Left ventricle myocardium inferior (tissue), 1 donor: ENCODE measurements around the gene BCL2. TPM values are rescaled to one million over a fixed set of nuclear protein-coding genes. Genes with fewer than 3 reads are reported as not detected.

Experiments used
- DNase-seq: peaks from one replicate; pipeline ENCODE4 v3.0.0-alpha.2; 2020
- H3K27ac ChIP-seq: fragments of 200-600 bp; replicated peaks from 2 replicates; pipeline ENCODE4 v1.8.0; 2021
- H3K27me3 ChIP-seq: fragments of 200-600 bp; 2 replicates; pipeline ENCODE4 v1.8.0; 2021; ENCODE audit warnings: low read depth
- H3K36me3 ChIP-seq: fragments of 200-600 bp; 2 replicates; pipeline ENCODE4 v1.8.0; 2021
- H3K4me1 ChIP-seq: fragments of 200-600 bp; 2 replicates; pipeline ENCODE4 v1.8.0; 2021
- H3K4me3 ChIP-seq: fragments of 200-600 bp; 2 replicates; pipeline ENCODE4 v1.8.0; 2021; ENCODE audit warnings: mild to moderate bottlenecking, moderate library complexity
- H3K9me3 ChIP-seq: fragments of 200-600 bp; replicated peaks from 2 replicates; pipeline ENCODE4 v1.8.0; 2021
- intact Hi-C: fragments of 100-400 bp; cut with micrococcal nuclease; formaldehyde crosslinking; loops from one replicate; pipeline ENCODE4 v1.11.0; 2022
- total RNA-seq: library from RNA; stranded (reverse); fragmentation: NEBNext Ultra II Directional; extraction: Animal tissue kit (Norgen Biotek cat#: 25700); gene quantifications from one replicate; pipeline ENCODE4 v1.2.1, GENCODE V29; 2021
- TF ChIP-seq, protein P1 (sequence below): fragments of 200-600 bp; IDR thresholded peaks from 2 replicates; pipeline ENCODE4 v1.8.0; 2021; ENCODE audit warnings: antibody characterized with exemption, mild to moderate bottlenecking, borderline replicate concordance
- donor health status: DM: no; HTN: yes; CAD: no; lungs with severe emphysema.

Gene BCL2
- total RNA-seq, 1 donor from 2014 or later, result 7.3 TPM

DNA sequence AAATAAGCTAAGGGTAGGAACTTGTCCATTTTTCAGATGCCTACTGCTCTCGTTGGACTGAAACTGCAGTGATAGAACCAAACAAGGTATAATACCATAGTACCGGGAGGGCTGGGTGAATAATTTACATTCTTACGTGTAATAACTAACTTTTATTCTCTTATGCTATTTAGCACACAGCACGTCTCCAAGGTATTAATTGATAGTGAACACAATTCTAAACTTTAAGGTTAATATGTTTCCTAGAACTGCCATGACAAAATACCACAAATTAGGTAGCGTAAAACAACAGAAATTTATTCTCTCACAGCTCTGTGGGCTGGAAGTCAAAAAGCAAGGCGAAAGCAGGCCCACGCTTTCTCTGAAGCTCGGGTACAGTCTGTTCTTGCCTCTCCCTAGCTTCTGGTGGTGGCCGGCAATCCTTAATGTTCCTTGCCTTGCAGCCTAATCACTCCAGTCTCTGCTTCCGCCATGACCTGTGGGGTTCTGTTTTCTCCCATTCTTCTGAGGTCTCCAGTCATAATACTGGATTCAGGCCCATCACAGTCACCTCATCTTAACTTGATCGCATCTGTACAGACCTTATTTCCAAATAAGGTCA, 5.6 kb upstream of the BCL2 start:
- H3K36me3 ChIP-seq, result peaks cover 2% of the 10 kb centered on the region
- no peak overlapping the region for H3K27ac ChIP-seq
- H3K4me1 ChIP-seq, result peaks cover 17% of the 10 kb centered on the region
- no peak for DNase-seq
- no peak overlapping the region for H3K4me3 ChIP-seq
- TF ChIP-seq, protein P1, sequence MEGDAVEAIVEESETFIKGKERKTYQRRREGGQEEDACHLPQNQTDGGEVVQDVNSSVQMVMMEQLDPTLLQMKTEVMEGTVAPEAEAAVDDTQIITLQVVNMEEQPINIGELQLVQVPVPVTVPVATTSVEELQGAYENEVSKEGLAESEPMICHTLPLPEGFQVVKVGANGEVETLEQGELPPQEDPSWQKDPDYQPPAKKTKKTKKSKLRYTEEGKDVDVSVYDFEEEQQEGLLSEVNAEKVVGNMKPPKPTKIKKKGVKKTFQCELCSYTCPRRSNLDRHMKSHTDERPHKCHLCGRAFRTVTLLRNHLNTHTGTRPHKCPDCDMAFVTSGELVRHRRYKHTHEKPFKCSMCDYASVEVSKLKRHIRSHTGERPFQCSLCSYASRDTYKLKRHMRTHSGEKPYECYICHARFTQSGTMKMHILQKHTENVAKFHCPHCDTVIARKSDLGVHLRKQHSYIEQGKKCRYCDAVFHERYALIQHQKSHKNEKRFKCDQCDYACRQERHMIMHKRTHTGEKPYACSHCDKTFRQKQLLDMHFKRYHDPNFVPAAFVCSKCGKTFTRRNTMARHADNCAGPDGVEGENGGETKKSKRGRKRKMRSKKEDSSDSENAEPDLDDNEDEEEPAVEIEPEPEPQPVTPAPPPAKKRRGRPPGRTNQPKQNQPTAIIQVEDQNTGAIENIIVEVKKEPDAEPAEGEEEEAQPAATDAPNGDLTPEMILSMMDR, result no peak
- no peaks in the 10 kb centered on the region for H3K27me3 ChIP-seq
- no peaks in the 10 kb centered on the region for H3K9me3 ChIP-seq
- intact Hi-C loops, result loop anchor here (10.0 kb wide), 1 partner anchor 310 kb away; no protein-coding TSS in a partner anchor

GRCh38 chr18:63322908-63323634, 3.5 kb upstream of the BCL2 start:
- Histone ChIP-seq H3K9me3 (no peaks in the 10 kb centered on the region), H3K27ac (peak overlapping the region; percentile 49), H3K4me1 (peaks cover 33% of the 10 kb centered on the region), H3K4me3 (no peak overlapping the region), H3K36me3 (no peaks in the 10 kb centered on the region), H3K27me3 (no peaks in the 10 kb centered on the region)
- DNase-seq, result no peak
- intact Hi-C loops, result loop anchor here (5.0 to 10.0 kb wide), 2 partner anchors 191 to 308 kb away; no protein-coding TSS in a partner anchor
- TF ChIP-seq, protein P1, result peak; percentile 87

DNA sequence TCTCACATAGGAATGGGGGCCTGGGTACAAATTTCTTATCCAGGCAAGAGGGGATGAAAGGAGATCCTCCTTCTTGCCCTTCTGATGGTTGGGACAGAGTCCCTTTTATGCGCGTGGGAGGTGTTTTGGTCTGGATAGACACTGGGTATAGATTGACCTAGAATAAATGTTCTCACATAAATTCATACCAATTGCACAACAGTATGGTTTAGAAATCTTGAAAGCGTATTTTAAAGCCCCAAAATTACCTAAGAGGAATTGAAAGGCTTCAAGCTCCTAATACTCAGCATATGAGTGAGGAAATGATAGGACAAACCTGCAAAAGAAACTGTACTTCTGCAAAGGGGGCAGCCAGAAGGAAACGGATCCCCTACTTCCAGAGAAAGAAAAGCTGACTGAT, 2.6 kb upstream of the BCL2 start:
- intact Hi-C loops, result loop anchor here (5.0 to 10.0 kb wide), 2 partner anchors 190 to 307 kb away; no protein-coding TSS in a partner anchor
- peak overlapping the region; percentile 49 for H3K27ac ChIP-seq
- H3K9me3 ChIP-seq, result no peaks in the 10 kb centered on the region
- H3K4me1 ChIP-seq, result peaks cover 42% of the 10 kb centered on the region
- H3K36me3 ChIP-seq, result no peaks in the 10 kb centered on the region
- TF ChIP-seq, protein P1, result no peak
- no peak for DNase-seq
- no peaks in the 10 kb centered on the region for H3K27me3 ChIP-seq
- H3K4me3 ChIP-seq, result no peak overlapping the region

DNA sequence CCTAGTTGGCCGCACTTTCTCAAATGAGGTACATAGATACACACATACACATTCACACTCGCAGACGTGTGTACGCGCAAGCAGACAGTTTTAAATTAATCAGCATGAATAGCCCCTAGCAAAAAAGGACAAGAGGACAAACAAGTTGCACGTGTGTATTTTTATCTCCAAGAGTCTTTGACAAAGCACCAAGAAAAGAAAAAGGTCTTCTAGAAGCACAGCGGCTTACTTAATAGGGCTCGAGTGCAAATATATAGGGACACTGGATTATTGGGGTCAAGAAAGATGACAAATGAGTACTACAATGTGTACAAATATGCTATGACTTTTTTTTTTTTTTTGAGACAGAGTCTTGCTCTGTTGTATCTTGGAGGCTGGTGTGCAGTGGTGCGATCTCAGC, 1.7 kb upstream of the BCL2 start:
- DNase-seq, result no peak
- TF ChIP-seq, protein P1, result no peak
- Histone ChIP-seq H3K4me1 (peaks cover 51% of the 10 kb centered on the region), H3K4me3 (peak overlapping the region; percentile 73), H3K27me3 (no peaks in the 10 kb centered on the region), H3K27ac (peak overlapping the region; percentile 85), H3K36me3 (no peaks in the 10 kb centered on the region), H3K9me3 (no peaks in the 10 kb centered on the region)
- intact Hi-C loops, result loop anchor here (5.0 to 10.0 kb wide), 2 partner anchors 189 to 306 kb away; no protein-coding TSS in a partner anchor

DNA sequence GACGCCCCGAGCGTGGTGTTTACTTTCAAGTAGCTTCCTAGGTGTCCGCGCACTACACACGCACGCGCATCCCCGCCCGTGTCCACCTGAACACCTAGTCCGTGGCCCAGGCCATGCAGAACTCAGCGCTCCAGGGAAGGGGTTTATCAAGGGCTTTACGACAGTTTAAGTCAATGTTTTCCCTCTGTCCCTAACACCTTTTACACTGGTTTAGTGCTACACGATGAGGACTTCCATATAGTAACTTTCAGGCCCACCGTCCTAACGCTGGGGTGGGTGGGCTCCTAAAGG, 1.4 kb upstream of the BCL2 start:
- intact Hi-C loops, result loop anchor here (5.0 to 10.0 kb wide), 2 partner anchors 189 to 306 kb away; no protein-coding TSS in a partner anchor
- Histone ChIP-seq H3K4me3 (peak overlapping the region; percentile 73), H3K9me3 (no peaks in the 10 kb centered on the region), H3K27me3 (no peaks in the 10 kb centered on the region), H3K36me3 (no peaks in the 10 kb centered on the region), H3K27ac (peak overlapping the region; percentile 85), H3K4me1 (peaks cover 53% of the 10 kb centered on the region)
- TF ChIP-seq, protein P1, result no peak
- DNase-seq, result no peak
